CD4-positive, alpha-beta T cell treated with Interferon alpha-2 for 1 hour (primary cell): ENCODE data around the gene PCDHB16.
"Not testable (repeated sequence)": the region's sequence is repeated elsewhere in the genome, so short reads cannot be mapped to it uniquely, and the experiment has no call there.

Experiments used
- DNase-seq, 2 donors: peaks; one replicate each; pipeline ENCODE4 v3.0.0-alpha.2; 2020 to 2022

PCDHB16 gene

DNA sequence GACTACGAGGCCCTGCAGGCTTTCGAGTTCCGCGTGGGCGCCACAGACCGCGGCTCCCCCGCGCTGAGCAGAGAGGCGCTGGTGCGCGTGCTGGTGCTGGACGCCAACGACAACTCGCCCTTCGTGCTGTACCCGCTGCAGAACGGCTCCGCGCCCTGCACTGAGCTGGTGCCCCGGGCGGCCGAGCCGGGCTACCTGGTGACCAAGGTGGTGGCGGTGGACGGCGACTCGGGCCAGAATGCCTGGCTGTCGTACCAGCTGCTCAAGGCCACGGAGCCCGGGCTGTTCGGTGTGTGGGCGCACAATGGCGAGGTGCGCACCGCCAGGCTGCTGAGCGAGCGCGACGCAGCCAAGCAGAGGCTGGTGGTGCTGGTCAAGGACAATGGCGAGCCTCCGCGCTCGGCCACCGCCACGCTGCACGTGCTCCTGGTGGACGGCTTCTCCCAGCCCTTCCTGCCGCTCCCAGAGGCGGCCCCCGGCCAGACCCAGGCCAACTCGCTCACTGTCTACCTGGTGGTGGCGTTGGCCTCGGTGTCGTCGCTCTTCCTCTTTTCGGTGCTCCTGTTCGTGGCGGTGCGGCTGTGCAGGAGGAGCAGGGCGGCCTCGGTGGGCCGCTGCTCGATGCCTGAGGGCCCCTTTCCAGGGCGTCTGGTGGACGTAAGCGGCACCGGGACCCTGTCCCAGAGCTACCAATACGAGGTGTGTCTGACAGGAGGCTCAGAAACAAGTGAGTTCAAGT, 2.1 kb downstream of the PCDHB16 start:
- not testable (repeated sequence) for DNase-seq

GRCh38 chr5:141186897-141187512, 4.8 kb downstream of the PCDHB16 start, which contains the start of gene PCDHB9:
PCDHB9 (plus strand) TSS chr5:141187161; CDS start chr5:141187319, 158 bp downstream.
- peak in 1 of 2 donors; percentile 39 for DNase-seq

DNA sequence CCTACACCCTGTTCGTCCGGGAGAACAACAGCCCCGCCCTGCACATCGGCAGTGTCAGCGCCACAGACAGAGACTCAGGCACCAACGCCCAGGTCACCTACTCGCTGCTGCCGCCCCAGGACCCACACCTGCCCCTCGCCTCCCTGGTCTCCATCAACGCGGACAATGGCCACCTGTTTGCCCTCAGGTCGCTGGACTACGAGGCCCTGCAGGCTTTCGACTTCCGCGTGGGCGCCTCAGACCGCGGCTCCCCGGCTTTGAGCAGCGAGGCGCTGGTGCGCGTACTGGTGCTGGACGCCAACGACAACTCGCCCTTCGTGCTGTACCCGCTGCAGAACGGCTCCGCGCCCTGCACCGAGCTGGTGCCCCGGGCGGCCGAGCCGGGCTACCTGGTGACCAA, 6.5 kb downstream of the PCDHB16 start:
- DNase-seq = not testable (repeated sequence)

- DNase-seq = not testable (repeated sequence)
Observed at GRCh38 chr5:141189131-141189530, 6.9 kb downstream of the PCDHB16 start.

DNA sequence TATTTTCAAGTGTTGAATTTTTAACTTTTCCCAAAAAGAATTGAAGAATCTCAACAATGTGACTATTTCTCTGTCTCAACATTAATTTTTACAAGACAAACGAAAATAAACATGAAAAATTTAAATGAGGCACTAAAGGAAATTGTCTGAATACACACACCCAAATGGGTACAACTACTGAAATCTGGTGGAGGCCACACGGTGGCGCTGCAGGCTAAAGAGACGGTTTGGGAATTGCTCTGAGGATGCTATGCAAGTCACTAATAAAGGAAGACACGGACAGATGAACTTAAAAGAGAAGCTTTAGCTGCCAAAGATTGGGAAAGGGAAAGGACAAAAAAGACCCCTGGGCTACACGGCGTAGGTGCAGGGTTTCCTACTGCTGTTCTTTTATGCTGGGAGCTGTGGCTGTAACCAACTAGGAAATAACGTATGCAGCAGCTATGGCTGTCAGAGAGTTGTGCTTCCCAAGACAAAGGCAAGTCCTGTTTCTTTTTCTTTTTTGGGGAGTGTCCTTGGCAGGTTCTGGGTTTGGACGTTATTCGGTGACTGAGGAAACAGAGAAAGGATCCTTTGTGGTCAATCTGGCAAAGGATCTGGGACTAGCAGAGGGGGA, 10.0 kb downstream of the PCDHB16 start, which contains the start of gene PCDHB10:
Gene PCDHB10, plus strand, starts transcription at position 244 of the 616 bp plus-strand sequence. Its CDS starts 200 bp downstream, at position 444.
- DNase-seq = peak in 1 of 2 donors; percentile 28

- DNase-seq = not testable (repeated sequence)
Observed at GRCh38 chr5:141194332-141194731, 12.1 kb downstream of the PCDHB16 start.

DNA sequence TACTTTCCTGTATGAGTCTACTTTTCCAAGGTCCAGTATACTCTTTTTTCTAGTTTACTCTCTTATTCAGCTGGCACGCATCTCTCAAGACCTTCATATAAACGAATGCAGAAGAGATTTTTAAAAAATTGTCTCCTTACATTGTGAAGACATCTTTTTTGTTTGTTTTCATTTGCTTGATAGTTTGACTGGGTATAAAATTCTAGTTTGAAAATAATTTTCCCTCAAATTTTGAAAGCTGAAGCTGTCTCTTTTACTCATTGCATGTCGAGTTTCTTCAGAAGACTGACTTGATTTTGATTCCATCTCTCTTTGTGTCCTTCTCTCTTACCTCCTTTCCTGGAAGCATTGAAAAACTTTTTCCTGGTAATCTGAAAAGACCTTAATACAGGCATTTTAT, 14.2 kb downstream of the PCDHB16 start:
- DNase-seq = no peak

GRCh38 chr5:141199359-141200235, 17.4 kb downstream of the PCDHB16 start, which contains the start of gene PCDHB11:
PCDHB11 (plus strand) TSS chr5:141199627; CDS start chr5:141199775, 148 bp downstream.
- DNase-seq = no peak

GRCh38 chr5:141201126-141201525, 18.9 kb downstream of the PCDHB16 start:
- not testable (repeated sequence) for DNase-seq

- not testable (repeated sequence) for DNase-seq
Observed at GRCh38 chr5:141201646-141202045, 19.5 kb downstream of the PCDHB16 start.

GRCh38 chr5:141208478-141208877, 26.3 kb downstream of the PCDHB16 start, which contains the start of gene PCDHB12:
PCDHB12 (plus strand) TSS chr5:141208719; CDS start chr5:141208908, 189 bp downstream.
- DNase-seq = no peak

- DNase-seq = not testable (repeated sequence)
Observed at GRCh38 chr5:141210281-141210680, 28.1 kb downstream of the PCDHB16 start.

DNA sequence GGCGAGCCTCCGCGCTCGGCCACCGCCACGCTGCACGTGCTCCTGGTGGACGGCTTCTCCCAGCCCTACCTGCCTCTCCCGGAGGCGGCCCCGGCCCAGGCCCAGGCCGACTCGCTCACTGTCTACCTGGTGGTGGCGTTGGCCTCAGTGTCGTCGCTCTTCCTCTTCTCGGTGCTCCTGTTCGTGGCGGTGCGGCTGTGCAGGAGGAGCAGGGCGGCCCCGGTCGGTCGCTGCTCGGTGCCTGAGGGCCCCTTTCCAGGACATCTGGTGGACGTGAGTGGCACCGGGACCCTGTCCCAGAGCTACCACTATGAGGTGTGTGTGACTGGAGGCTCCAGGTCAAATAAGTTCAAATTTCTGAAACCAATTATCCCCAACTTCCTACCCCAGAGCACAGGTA, 28.7 kb downstream of the PCDHB16 start:
- DNase-seq = not testable (repeated sequence)

DNA sequence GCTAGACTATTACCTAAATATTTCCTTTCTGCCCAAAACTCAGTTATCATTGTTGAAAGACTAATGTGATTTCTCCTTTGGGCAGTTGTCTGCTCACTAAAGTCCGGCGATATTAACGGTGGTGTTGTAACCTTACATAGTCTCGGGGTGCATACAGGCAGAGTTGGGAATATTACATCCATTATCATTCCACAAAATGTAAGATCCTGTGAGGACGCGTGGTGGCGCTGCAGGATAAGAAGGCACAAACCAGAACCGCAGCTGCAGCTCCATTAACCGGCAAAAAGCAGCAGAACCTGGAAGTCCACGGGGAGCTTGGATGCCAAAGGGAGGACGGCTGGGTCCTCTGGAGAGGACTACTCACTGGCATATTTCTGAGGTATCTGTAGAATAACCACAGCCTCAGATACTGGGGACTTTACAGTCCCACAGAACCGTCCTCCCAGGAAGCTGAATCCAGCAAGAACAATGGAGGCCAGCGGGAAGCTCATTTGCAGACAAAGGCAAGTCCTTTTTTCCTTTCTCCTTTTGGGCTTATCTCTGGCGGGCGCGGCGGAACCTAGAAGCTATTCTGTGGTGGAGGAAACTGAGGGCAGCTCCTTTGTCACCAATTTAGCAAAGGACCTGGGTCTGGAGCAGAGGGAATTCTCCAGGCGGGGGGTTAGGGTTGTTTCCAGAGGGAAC, 31.6 kb downstream of the PCDHB16 start, which contains the start of gene PCDHB13:
Gene PCDHB13, plus strand, starts transcription at position 264 of the 684 bp plus-strand sequence. Its CDS starts 205 bp downstream, at position 469.
- DNase-seq = peak in 1 of 2 donors; percentile 24

GRCh38 chr5:141214583-141214982, 32.4 kb downstream of the PCDHB16 start:
- not testable (repeated sequence) for DNase-seq

DNA sequence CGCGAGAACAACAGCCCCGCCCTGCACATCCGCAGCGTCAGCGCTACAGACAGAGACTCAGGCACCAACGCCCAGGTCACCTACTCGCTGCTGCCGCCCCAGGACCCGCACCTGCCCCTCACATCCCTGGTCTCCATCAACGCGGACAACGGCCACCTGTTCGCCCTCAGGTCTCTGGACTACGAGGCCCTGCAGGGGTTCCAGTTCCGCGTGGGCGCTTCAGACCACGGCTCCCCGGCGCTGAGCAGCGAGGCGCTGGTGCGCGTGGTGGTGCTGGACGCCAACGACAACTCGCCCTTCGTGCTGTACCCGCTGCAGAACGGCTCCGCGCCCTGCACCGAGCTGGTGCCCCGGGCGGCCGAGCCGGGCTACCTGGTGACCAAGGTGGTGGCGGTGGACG, 33.3 kb downstream of the PCDHB16 start:
- not testable (repeated sequence) for DNase-seq

DNA sequence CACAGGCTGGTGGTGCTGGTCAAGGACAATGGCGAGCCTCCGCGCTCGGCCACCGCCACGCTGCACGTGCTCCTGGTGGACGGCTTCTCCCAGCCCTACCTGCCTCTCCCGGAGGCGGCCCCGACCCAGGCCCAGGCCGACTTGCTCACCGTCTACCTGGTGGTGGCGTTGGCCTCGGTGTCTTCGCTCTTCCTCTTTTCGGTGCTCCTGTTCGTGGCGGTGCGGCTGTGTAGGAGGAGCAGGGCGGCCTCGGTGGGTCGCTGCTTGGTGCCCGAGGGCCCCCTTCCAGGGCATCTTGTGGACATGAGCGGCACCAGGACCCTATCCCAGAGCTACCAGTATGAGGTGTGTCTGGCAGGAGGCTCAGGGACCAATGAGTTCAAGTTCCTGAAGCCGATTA, 33.8 kb downstream of the PCDHB16 start:
- not testable (repeated sequence) for DNase-seq

DNA sequence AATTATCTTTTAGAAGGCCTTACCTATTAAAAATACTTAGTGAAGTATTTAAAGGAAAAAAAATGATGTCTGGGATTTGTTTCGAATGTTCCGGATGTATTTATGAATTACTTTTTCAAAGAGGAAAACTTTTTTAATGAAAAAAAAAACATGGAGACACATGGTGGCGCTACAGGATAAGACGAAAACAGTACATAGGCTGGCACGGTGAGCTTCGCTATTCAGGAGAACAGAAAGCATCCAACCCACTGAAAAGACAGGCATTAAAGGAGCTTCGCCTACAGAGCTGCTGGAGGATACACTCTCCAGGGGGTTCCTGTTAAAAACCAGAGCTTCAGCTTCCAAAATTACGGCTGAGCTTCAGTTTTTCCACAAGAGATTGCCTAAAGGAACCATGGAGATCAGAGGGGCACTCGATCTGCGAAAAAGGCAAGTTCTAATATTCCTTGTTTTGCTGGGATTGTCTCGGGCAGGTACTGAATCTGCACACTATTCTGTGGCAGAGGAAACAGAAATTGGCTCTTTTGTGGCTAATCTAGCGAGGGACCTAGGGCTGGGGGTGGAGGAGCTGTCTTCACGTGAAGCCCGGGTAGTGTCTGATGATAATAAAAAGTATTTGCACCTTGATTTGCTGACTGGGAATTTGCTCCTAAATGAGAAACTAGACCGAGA, 41.1 kb downstream of the PCDHB16 start, which contains the start of gene PCDHB14:
Gene PCDHB14, plus strand, starts transcription at position 232 of the 672 bp plus-strand sequence. Its CDS starts 163 bp downstream, at position 395.
- peak in 1 of 2 donors; percentile 3 for DNase-seq

GRCh38 chr5:141224844-141225243, 42.7 kb downstream of the PCDHB16 start:
- DNase-seq = not testable (repeated sequence)

DNA sequence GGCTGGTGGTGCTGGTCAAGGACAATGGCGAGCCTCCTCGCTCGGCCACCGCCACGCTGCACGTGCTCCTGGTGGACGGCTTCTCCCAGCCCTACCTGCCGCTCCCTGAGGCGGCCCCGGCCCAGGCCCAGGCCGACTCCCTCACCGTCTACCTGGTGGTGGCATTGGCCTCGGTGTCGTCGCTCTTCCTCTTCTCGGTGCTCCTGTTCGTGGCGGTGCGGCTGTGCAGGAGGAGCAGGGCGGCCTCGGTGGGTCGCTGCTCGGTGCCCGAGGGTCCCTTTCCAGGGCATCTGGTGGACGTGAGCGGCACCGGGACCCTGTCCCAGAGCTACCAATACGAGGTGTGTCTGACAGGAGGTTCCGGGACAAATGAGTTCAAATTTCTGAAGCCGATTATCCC, 43.2 kb downstream of the PCDHB16 start:
- DNase-seq = not testable (repeated sequence)
